ENCODE data around the gene MYO15B.

The MYO15B gene

DNA sequence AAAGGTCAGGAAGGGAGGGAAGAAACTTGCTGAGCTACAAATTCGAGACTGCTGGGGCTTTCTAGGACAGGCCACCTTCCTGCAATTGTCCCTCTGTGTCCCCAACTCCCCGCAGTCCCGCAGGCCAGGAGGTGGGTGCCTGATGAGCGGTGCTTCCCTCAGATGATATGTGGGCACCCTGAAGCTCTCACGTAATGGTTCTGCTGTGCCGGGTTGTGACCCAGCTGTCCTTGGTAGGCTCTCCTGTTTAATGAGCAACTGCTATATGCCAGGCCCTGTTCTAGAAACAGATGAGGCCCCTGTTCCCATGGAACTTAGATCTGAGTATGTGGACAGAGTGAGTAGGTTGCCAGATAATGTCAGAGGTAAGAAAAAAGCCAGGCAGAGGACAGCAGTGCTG lies 22.0 kb upstream of the MYO15B start:
- TF ChIP-seq GATA2 (IDR thresholded peaks at IDR 0.05; ENCODE audit: low read depth, low read length) (no peak), GATA3 (IDR thresholded peaks at IDR 0.05; ENCODE audit: low read depth, low read length) (no peak)

DNA sequence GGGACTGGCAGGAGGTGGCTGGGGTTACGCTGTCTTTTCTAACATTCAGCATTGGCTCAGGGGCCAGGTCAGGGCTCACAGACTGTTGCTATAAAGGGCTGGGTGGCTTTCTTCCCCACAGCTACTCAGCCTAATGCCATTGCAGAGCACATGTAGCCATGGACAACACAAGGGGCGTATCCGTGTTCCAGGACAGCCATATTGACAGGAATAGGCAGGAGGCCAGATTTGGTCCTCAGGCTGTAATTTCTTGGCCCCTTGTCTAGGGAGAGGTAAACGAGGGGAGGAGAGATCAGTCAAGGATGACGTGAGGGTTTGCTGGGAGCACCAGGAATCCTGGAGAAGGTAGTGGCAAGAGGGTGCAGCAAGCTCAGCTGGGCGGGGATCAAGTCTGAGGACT lies 21.2 kb upstream of the MYO15B start:
- TF ChIP-seq GATA2 (IDR thresholded peaks at IDR 0.05; ENCODE audit: low read depth, low read length) = no peak
- no peak for TF ChIP-seq GATA3 (IDR thresholded peaks at IDR 0.05; ENCODE audit: low read depth, low read length)

DNA sequence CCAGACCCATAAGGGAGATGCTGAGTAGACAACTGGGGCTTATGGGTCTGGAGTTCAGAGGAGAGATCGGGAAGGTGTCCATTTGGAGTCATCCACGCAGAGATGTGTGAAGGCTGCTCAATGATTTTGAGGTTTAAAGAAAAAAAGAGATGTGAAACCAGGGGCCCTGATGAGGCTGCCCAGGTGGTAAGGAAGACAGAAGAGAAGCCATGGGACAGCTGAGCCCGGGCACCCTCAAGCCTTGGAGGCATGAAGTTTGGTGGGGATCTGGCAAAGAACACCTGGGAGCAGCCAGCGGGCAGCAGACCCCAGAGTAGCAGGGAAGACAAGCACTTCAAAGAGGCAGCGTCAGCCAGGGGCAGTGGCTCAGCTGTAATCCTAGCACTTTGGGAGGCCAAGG lies 20.8 kb upstream of the MYO15B start:
- TF ChIP-seq GATA3 (IDR thresholded peaks at IDR 0.05; ENCODE audit: low read depth, low read length) (no peak), GATA2 (IDR thresholded peaks at IDR 0.05; ENCODE audit: low read depth, low read length) (no peak)

GRCh38 chr17:75568412-75569255 lies 19.0 kb upstream of the MYO15B start:
- TF ChIP-seq GATA3 (IDR thresholded peaks at IDR 0.05; ENCODE audit: low read depth, low read length) = no peak
- TF ChIP-seq GATA2 (IDR thresholded peaks at IDR 0.05; ENCODE audit: low read depth, low read length) = no peak

GRCh38 chr17:75570034-75570676 lies 17.4 kb upstream of the MYO15B start:
- TF ChIP-seq GATA3 (IDR thresholded peaks at IDR 0.05; ENCODE audit: low read depth, low read length) (no peak), GATA2 (IDR thresholded peaks at IDR 0.05; ENCODE audit: low read depth, low read length) (no peak)

DNA sequence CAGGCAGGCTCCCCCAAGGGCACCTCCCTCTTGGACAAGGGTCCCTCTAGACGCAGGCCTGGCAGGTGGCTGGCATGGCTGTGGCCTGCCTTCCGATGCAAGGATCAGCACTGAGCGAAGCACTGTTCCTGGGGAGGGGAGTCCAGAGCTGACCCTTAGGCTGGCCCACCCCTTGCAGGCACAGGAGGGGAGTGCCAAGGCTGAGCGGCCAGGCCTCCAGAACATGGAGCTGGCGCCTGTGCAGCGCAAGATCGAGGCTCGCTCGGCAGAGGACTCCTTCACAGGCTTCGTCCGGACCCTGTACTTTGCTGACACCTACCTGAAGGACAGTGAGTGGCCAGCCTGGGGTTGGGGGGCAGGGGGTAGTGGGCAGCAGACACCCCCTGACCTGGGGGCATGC lies 16.8 kb upstream of the MYO15B start:
- no peak for TF ChIP-seq GATA2 (IDR thresholded peaks at IDR 0.05; ENCODE audit: low read depth, low read length)
- TF ChIP-seq GATA3 (IDR thresholded peaks at IDR 0.05; ENCODE audit: low read depth, low read length) = no peak

- TF ChIP-seq GATA3 (IDR thresholded peaks at IDR 0.05; ENCODE audit: low read depth, low read length) = no peak
- TF ChIP-seq GATA2 (IDR thresholded peaks at IDR 0.05; ENCODE audit: low read depth, low read length) = no peak
These were observed 16.3 kb upstream of the MYO15B start for GRCh38 chr17:75571197-75571884.

- TF ChIP-seq GATA3 (IDR thresholded peaks at IDR 0.05; ENCODE audit: low read depth, low read length) = no peak
- TF ChIP-seq GATA2 (IDR thresholded peaks at IDR 0.05; ENCODE audit: low read depth, low read length) = no peak
These were observed 15.8 kb upstream of the MYO15B start for GRCh38 chr17:75571885-75572215.

GRCh38 chr17:75572713-75573539 lies 14.7 kb upstream of the MYO15B start:
- TF ChIP-seq GATA3 (IDR thresholded peaks at IDR 0.05; ENCODE audit: low read depth, low read length) (no peak), GATA2 (IDR thresholded peaks at IDR 0.05; ENCODE audit: low read depth, low read length) (no peak)

DNA sequence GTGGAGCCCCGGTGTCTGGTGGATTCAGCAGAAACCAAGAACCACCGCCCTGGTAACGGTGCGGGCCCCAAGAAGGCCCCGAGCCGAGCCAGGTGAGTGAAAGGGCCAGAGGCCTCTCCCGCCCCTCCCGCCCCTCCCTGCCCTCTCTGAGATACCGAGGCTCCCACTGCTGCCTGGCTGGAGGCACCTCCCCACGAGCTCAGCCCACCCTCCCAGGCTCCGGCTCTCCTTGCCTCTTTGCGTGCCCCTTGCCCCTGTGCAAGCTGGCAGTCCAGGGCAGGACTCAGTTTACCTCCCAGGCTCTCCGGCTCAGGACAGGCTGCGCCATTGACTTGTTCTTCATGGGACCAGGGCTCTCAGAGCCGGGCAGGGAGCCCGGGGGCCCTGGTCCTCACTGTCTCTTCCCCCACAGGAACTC lies 14.1 kb upstream of the MYO15B start:
- TF ChIP-seq GATA3 (IDR thresholded peaks at IDR 0.05; ENCODE audit: low read depth, low read length) (no peak), GATA2 (IDR thresholded peaks at IDR 0.05; ENCODE audit: low read depth, low read length) (no peak)

GRCh38 chr17:75573994-75574393 lies 13.6 kb upstream of the MYO15B start:
- TF ChIP-seq GATA2 (IDR thresholded peaks at IDR 0.05; ENCODE audit: low read depth, low read length) (no peak), GATA3 (IDR thresholded peaks at IDR 0.05; ENCODE audit: low read depth, low read length) (no peak)

- TF ChIP-seq GATA2 (IDR thresholded peaks at IDR 0.05; ENCODE audit: low read depth, low read length) (no peak), GATA3 (IDR thresholded peaks at IDR 0.05; ENCODE audit: low read depth, low read length) (no peak)
These were observed 13.1 kb upstream of the MYO15B start for GRCh38 chr17:75574404-75575036.

DNA sequence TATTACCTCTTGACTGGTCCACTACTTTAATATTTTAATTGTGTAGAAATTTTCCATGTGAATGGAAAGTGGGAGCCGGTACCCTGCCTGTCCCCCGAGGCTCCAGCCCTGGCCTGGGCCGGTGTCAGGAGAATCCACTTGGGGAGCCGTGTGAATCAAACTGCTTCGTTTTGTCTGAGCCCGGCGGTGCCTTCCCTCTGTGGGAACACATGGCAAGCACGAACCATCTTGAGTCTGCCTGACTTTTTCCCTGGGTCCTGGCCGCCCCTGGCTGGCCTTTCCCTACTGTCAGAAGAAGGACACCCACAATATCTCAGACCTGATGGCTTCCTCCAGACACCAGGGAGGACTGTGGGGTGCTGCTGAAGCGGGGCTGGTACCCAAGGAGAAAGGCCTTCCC lies 12.4 kb upstream of the MYO15B start:
- TF ChIP-seq GATA2 (IDR thresholded peaks at IDR 0.05; ENCODE audit: low read depth, low read length) (no peak), GATA3 (IDR thresholded peaks at IDR 0.05; ENCODE audit: low read depth, low read length) (no peak)

Measured in SH-SY5Y (cell line).